Stomach smooth muscle (tissue), 2 donors: ENCODE measurements around the gene NAXD.
"Not testable (repeated sequence)": the region's sequence is repeated elsewhere in the genome, so short reads cannot be mapped to it uniquely, and the experiment has no call there.

Experiments
- H3K27ac ChIP-seq: one replicate; pipeline ENCODE4 v1.7.0; 2013; ENCODE audit warnings: mild to moderate bottlenecking, low read length, inconsistent platforms
- H3K27me3 ChIP-seq, 2 donors: one replicate each; pipeline ENCODE4 v1.7.0; 2013; ENCODE audit warnings: low read length in 2 of 2; ENCODE audit not compliant: insufficient read depth in 2 of 2, control insufficient read depth in 1 of 2
- H3K36me3 ChIP-seq, 2 donors: one replicate each; pipeline ENCODE4 v1.7.0; 2013; ENCODE audit warnings: low read length in 2 of 2; ENCODE audit not compliant: control insufficient read depth in 2 of 2, insufficient read depth in 2 of 2
- H3K4me1 ChIP-seq: one replicate; pipeline ENCODE4 v1.7.0; 2013; ENCODE audit warnings: low read length; ENCODE audit not compliant: control insufficient read depth, insufficient read depth
- H3K4me3 ChIP-seq, 2 donors: one replicate each; pipeline ENCODE4 v1.7.0; 2013; ENCODE audit warnings: low read length in 2 of 2
- H3K9ac ChIP-seq, 2 donors: one replicate each; pipeline ENCODE4 v1.7.0; 2013; ENCODE audit warnings: low read length in 2 of 2, mild to moderate bottlenecking in 1 of 2
- H3K9me3 ChIP-seq, 2 donors: one replicate each; pipeline ENCODE4 v1.7.0; 2013; ENCODE audit warnings: low read length in 2 of 2; ENCODE audit not compliant: control insufficient read depth in 2 of 2
- donor health status: healthy.
- donor health status: Pancreatic carcinoma.

The NAXD gene

DNA sequence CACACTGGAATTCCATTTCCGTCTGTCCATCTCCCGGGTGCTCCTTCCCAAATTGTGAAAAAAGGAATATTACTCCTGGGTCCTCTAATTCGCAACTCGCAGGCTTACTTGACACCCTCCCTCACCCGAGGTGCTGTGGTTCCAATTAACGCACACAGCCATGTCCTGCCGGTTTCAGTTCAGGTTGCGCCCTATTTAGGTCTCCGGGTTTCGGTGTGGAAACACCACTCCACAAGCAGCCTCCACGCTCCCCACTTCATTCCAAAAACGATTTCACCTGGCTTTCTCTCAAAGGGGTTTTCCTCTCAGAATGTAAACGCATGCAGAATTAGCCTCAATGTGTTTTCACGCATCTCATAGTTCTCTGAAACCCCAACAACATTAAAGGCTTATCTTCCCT lies 37.9 kb downstream of the NAXD start:
- Histone ChIP-seq H3K9ac (no peak overlapping the region), H3K36me3 (peaks cover 13 to 29% of the 10 kb centered on the region in 2 donors), H3K4me3 (no peak overlapping the region), H3K4me1 (no peaks in the 10 kb centered on the region), H3K27me3 (no peaks in the 10 kb centered on the region), H3K9me3 (no peaks in the 10 kb centered on the region), H3K27ac (no peak overlapping the region)

DNA sequence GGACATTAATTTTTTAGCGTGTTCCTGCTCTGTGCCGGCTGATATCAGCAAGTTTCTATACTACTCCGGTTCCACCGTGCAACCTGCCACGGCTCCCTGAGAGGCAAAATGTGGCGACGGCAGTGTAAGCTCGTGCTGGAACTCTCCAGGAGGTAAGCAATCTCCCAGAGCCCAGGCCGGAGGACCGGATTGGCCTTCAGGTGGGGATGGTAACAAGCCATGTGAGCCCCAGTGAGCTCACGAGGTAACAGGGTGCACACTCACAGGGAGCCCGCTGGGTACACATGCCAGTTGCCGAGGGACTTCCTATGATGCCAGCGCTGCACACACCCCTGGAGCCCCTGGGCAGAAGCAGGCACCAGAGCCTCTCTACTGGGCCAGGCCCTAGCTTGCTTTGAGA lies 38.5 kb downstream of the NAXD start:
- Histone ChIP-seq H3K4me1 (no peaks in the 10 kb centered on the region), H3K27me3 (no peaks in the 10 kb centered on the region), H3K36me3 (peaks cover 13 to 27% of the 10 kb centered on the region in 2 donors), H3K9ac (no peak overlapping the region), H3K9me3 (no peaks in the 10 kb centered on the region), H3K27ac (no peak overlapping the region), H3K4me3 (no peak overlapping the region)

DNA sequence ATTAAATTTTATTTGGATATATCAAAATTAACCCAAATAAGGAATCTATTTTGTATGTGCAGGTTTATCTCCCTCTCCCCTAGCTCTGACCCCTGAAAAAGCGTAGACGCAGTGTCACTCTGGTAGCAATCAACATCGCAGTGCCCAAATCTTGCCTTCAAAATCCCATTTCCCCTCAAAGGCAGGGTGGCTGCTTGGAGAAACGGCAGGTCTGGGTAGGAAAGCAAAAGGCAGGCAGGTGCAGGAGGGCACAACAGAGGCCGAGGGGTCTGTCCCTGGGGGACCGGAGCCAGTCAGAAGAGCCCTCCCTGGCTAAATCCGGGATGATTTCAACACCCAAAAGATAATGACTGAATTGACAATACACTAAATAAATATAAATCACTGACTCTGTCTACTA lies 41.9 kb downstream of the NAXD start:
- Histone ChIP-seq H3K4me3 (no peak overlapping the region), H3K9ac (no peak overlapping the region), H3K4me1 (no peaks in the 10 kb centered on the region), H3K27me3 (no peaks in the 10 kb centered on the region), H3K9me3 (no peaks in the 10 kb centered on the region), H3K36me3 (peaks cover 0 to 26% of the 10 kb centered on the region in 2 donors), H3K27ac (no peak overlapping the region)

GRCh38 chr13:110658218-110658911 lies 43.0 kb downstream of the NAXD start:
- H3K9me3 ChIP-seq, H3K4me1 ChIP-seq, H3K4me3 ChIP-seq, H3K9ac ChIP-seq, H3K27me3 ChIP-seq, H3K27ac ChIP-seq: not testable (repeated sequence)
- peaks cover 5 to 30% of the 10 kb centered on the region in 2 donors for H3K36me3 ChIP-seq

- no peak overlapping the region for H3K9ac ChIP-seq
- no peaks in the 10 kb centered on the region for H3K27me3 ChIP-seq
- H3K27ac ChIP-seq: no peak overlapping the region
- H3K4me1 ChIP-seq: no peaks in the 10 kb centered on the region
- H3K36me3 ChIP-seq: peaks cover 21 to 45% of the 10 kb centered on the region in 2 donors
- no peak overlapping the region for H3K4me3 ChIP-seq
- no peaks in the 10 kb centered on the region for H3K9me3 ChIP-seq
Observed at GRCh38 chr13:110661256-110661655, 45.9 kb downstream of the NAXD start.

- H3K4me1 ChIP-seq: no peaks in the 10 kb centered on the region
- no peaks in the 10 kb centered on the region for H3K27me3 ChIP-seq
- no peak overlapping the region for H3K27ac ChIP-seq
- H3K4me3 ChIP-seq: no peak overlapping the region
- no peak overlapping the region for H3K9ac ChIP-seq
- peaks cover 28 to 49% of the 10 kb centered on the region in 2 donors for H3K36me3 ChIP-seq
- H3K9me3 ChIP-seq: no peaks in the 10 kb centered on the region
Observed at GRCh38 chr13:110662091-110662490, 46.7 kb downstream of the NAXD start.

GRCh38 chr13:110662777-110663443 lies 47.6 kb downstream of the NAXD start:
- Histone ChIP-seq H3K27me3 (no peaks in the 10 kb centered on the region), H3K9ac (no peak overlapping the region), H3K36me3 (peaks cover 28 to 51% of the 10 kb centered on the region in 2 donors), H3K9me3 (no peaks in the 10 kb centered on the region), H3K4me3 (no peak overlapping the region), H3K27ac (no peak overlapping the region), H3K4me1 (no peaks in the 10 kb centered on the region)

GRCh38 chr13:110663491-110663890 lies 48.1 kb downstream of the NAXD start:
- Histone ChIP-seq H3K9ac (no peak overlapping the region), H3K4me1 (no peaks in the 10 kb centered on the region), H3K27ac (no peak overlapping the region), H3K9me3 (no peaks in the 10 kb centered on the region), H3K36me3 (peaks cover 28 to 51% of the 10 kb centered on the region in 2 donors), H3K4me3 (no peak overlapping the region), H3K27me3 (no peaks in the 10 kb centered on the region)

DNA sequence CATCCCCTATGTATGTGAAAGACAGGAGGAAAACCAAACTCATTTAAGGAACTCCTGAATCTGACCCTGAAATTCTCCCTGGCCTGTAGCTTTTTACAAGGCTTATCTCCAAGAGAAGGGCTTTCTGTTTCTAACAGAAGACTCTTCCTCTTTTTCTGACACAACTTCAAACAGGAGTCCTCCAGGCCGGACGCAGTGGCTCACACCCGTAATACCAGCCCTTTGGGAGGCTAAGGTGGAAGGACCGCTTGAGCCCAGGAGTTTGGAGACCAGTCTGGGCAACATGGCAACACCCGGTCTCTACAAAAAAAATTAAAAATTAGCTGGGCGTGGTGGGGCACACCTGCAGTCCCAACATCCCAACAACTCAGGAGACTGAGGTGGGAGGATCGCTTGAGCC lies 48.7 kb downstream of the NAXD start:
- H3K4me3 ChIP-seq: no peak overlapping the region
- peaks cover 28 to 51% of the 10 kb centered on the region in 2 donors for H3K36me3 ChIP-seq
- no peaks in the 10 kb centered on the region for H3K4me1 ChIP-seq
- no peaks in the 10 kb centered on the region for H3K9me3 ChIP-seq
- H3K27me3 ChIP-seq: no peaks in the 10 kb centered on the region
- no peak overlapping the region for H3K9ac ChIP-seq
- H3K27ac ChIP-seq: no peak overlapping the region

- H3K9ac ChIP-seq: no peak overlapping the region
- H3K36me3 ChIP-seq: peaks cover 30 to 53% of the 10 kb centered on the region in 2 donors
- no peak overlapping the region for H3K4me3 ChIP-seq
Observed at GRCh38 chr13:110664673-110665072, 49.3 kb downstream of the NAXD start.

More at GRCh38 chr13:110664673-110665072, 49.3 kb downstream of the NAXD start:
- Histone ChIP-seq H3K4me1 (no peaks in the 10 kb centered on the region), H3K9me3 (no peaks in the 10 kb centered on the region), H3K27ac (no peak overlapping the region), H3K27me3 (no peaks in the 10 kb centered on the region)
